Neural progenitor cell (in vitro differentiated cells): ENCODE measurements around the gene TADA2A. TPM values are rescaled to one million over a fixed set of nuclear protein-coding genes. Genes with fewer than 3 reads are reported as not detected.

Experiments used
- DNase-seq: peaks from one replicate; pipeline ENCODE4 v3.0.0-alpha.2; 2016; ENCODE audit warnings: low spot score
- H2AFZ ChIP-seq: fragments of 200-600 bp; sonication (generic); replicated peaks from 2 replicates; pipeline ENCODE4 v1.6.1; 2016; ENCODE audit warnings: antibody characterized with exemption
- H3F3A ChIP-seq: fragments of 200-600 bp; sonication (generic); 2 replicates; pipeline ENCODE4 v1.6.1; 2016; ENCODE audit warnings: antibody characterized with exemption, low read depth
- H3K27ac ChIP-seq: fragments of 200-600 bp; sonication (generic); 2 replicates; pipeline ENCODE4 v1.5.1; 2016; ENCODE audit warnings: mild to moderate bottlenecking
- H3K27me3 ChIP-seq: fragments of 200-600 bp; sonication (generic); 2 replicates; pipeline ENCODE4 v1.6.1; 2016; ENCODE audit warnings: mild to moderate bottlenecking, moderate library complexity
- H3K36me3 ChIP-seq: fragments of 200-600 bp; sonication (generic); 2 replicates; pipeline ENCODE4 v1.5.1; 2016
- H3K4me1 ChIP-seq: fragments of 200-600 bp; sonication (generic); 2 replicates; pipeline ENCODE4 v1.6.1; 2016; ENCODE audit warnings: mixed run types
- H3K4me2 ChIP-seq: fragments of 200-600 bp; sonication (generic); 2 replicates; pipeline ENCODE4 v1.6.1; 2016
- H3K4me3 ChIP-seq: fragments of 200-600 bp; sonication (generic); 2 replicates; pipeline ENCODE4 v1.5.1; 2016
- H3K79me2 ChIP-seq: fragments of 200-600 bp; sonication (generic); 2 replicates; pipeline ENCODE4 v1.6.1; 2016; ENCODE audit warnings: low read depth
- H3K9ac ChIP-seq: fragments of 200-600 bp; sonication (generic); 2 replicates; pipeline ENCODE4 v1.6.1; 2016
- H3K9me3 ChIP-seq: fragments of 200-600 bp; sonication (generic); 2 replicates; pipeline ENCODE4 v1.5.1; 2016; ENCODE audit warnings: low read depth
- H4K20me1 ChIP-seq: fragments of 200-600 bp; sonication (generic); 2 replicates; pipeline ENCODE4 v1.6.1; 2016; ENCODE audit warnings: low read depth
- H3K27ac Mint-ChIP-seq: 3 replicates; pipeline ENCODE4 v1.8.0; 2021; ENCODE audit warnings: mixed read lengths
- H3K27me3 Mint-ChIP-seq: 2 replicates; pipeline ENCODE4 v1.8.0; 2022; ENCODE audit warnings: low read depth, mild to moderate bottlenecking, inconsistent platforms, moderate library complexity, mixed read lengths; ENCODE audit not compliant: insufficient read depth
- H3K36me3 Mint-ChIP-seq: 3 replicates; pipeline ENCODE4 v1.8.0; 2021; ENCODE audit warnings: mixed read lengths
- H3K4me1 Mint-ChIP-seq: 3 replicates; pipeline ENCODE4 v1.8.0; 2021; ENCODE audit warnings: mixed read lengths
- H3K4me3 Mint-ChIP-seq: 3 replicates; pipeline ENCODE4 v1.8.0; 2021; ENCODE audit warnings: mild to moderate bottlenecking, moderate library complexity, mixed read lengths
- H3K9me3 Mint-ChIP-seq: 3 replicates; pipeline ENCODE4 v1.8.0; 2020; ENCODE audit warnings: mixed read lengths
- EZH2 ChIP-seq: fragments of 200-600 bp; sonication (generic); IDR thresholded peaks from 2 replicates; pipeline ENCODE4 v1.6.1; 2017; ENCODE audit warnings: antibody characterized with exemption, mild to moderate bottlenecking, moderate library complexity
- EZH2phosphoT487 ChIP-seq: fragments of 200-600 bp; sonication (generic); IDR thresholded peaks from 2 replicates; pipeline ENCODE4 v1.6.1; 2017; ENCODE audit warnings: antibody characterized with exemption
- total RNA-seq: library from RNA; depleted of rRNA; stranded (reverse); fragments of >200 nt; gene quantifications from 2 replicates; pipeline ENCODE4 v1.2.3, GENCODE V29; 2015; ENCODE audit warnings: low replicate concordance
- TF ChIP-seq, protein P1 (sequence below): fragments of 200-600 bp; sonication (generic); IDR thresholded peaks from 2 replicates; pipeline ENCODE4 v1.5.1; 2017; ENCODE audit warnings: antibody characterized with exemption, mild to moderate bottlenecking

TADA2A gene
- total RNA-seq, 1 donor from 2014 or later, result 30.7 TPM

DNA sequence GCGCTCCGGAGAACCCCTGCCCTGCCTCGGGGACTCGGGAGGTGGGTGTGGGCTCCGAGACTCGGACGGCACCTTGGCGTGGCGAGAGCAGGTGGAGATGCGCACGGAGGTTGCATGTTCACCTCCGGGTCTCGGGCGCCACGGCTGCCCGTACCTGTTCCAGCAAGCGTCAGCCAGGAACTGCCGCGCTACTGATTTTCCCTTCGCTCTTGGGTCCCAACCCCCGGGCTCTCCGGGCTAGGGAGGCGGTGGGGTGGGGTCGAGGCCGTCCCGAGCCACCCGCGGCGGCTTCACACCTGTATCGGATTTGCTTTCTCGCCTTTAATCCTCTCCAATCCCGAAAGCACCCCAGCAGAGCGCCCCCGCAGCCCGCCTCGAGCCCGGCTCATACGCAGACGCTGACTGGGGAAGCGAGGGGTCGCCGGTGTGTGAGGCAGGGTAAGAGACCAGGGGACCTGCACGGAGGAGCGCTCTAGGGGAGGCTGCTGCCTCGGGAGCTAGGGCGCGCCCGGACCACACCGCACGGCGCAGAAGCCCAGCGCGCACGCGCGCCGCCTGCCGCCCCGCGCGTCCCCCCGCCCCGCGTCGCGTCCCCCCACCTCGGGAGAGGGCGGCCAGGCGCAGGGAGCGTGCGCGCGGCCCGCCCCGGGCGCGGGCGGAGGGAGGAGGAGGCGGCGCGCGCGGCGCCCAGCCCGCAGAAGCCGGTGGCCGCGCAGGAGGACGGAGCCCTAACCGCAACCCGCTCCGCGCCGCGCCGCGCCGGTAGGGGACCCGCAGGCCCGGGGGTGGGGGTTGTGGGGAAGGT lies 82.7 kb downstream of the TADA2A start, which contains the start of gene DUSP14:
TSS of gene DUSP14 (plus strand) at position 695 of the 805 bp plus-strand sequence. CDS start 22,382 bp downstream, outside the sequence.
- peak within 1 kb of the TSS; percentile 37 for H3K27ac Mint-ChIP-seq
- Histone ChIP-seq H3K27ac (no peak within 1 kb of the TSS), H3K4me2 (peak within 1 kb of the TSS; percentile 99), H3K36me3 (no peaks in the 10 kb centered on the region), H3K79me2 (peaks cover 40% of the 10 kb centered on the region), H3F3A (peaks cover 43% of the 10 kb centered on the region), H3K27me3 (peaks cover 24% of the 10 kb centered on the region), H3K4me1 (peaks cover 30% of the 10 kb centered on the region), H2AFZ (peak within 1 kb of the TSS; percentile 99), H3K9me3 (no peaks in the 10 kb centered on the region), H3K4me3 (peak within 1 kb of the TSS; percentile 95), H3K9ac (no peak within 1 kb of the TSS), H4K20me1 (peaks cover 13% of the 10 kb centered on the region)
- H3K9me3 Mint-ChIP-seq, result no peaks in the 10 kb centered on the region
- H3K4me1 Mint-ChIP-seq, result peaks cover 38% of the 10 kb centered on the region
- H3K36me3 Mint-ChIP-seq, result no peaks in the 10 kb centered on the region
- peak within 1 kb of the TSS; percentile 98 for H3K4me3 Mint-ChIP-seq
- H3K27me3 Mint-ChIP-seq, result peaks cover 5% of the 10 kb centered on the region
- DNase-seq, result peak; percentile 94
- TF ChIP-seq EZH2phosphoT487 (no peak), EZH2 (no peak)
- TF ChIP-seq, protein P1, sequence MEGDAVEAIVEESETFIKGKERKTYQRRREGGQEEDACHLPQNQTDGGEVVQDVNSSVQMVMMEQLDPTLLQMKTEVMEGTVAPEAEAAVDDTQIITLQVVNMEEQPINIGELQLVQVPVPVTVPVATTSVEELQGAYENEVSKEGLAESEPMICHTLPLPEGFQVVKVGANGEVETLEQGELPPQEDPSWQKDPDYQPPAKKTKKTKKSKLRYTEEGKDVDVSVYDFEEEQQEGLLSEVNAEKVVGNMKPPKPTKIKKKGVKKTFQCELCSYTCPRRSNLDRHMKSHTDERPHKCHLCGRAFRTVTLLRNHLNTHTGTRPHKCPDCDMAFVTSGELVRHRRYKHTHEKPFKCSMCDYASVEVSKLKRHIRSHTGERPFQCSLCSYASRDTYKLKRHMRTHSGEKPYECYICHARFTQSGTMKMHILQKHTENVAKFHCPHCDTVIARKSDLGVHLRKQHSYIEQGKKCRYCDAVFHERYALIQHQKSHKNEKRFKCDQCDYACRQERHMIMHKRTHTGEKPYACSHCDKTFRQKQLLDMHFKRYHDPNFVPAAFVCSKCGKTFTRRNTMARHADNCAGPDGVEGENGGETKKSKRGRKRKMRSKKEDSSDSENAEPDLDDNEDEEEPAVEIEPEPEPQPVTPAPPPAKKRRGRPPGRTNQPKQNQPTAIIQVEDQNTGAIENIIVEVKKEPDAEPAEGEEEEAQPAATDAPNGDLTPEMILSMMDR, result peak; percentile 14

DNA sequence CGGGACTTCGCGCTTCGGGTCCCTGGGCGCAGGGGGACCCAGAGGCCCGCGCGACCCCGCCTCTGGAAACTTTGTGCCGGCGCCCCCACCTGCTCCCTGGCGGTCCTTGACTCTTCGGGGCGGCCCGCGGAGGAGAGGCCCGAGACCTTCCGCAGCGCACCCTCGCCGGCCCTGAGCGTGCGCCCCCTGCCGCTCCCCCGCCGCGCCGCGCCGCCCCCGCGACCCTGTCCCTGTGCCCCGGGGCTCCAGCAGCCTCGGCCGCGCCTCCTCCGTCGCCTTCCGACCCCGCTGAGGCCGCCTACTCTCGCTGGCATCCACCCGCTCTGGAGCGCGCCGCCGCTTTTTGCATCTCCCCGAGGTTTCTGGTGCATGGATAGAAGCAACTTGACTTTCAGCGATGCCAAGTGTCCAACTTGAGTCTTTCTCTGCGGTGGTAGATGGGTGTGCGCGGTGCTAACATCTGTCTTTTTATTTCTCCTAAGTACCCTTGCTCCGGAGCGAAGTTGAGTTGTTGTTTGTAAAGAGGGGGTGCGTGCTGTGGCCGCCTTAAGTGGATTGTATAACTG lies 83.4 kb downstream of the TADA2A start:
- Histone ChIP-seq H3K27ac (no peak overlapping the region), H3K4me1 (peaks cover 34% of the 10 kb centered on the region), H3K36me3 (no peaks in the 10 kb centered on the region), H3K9ac (no peak overlapping the region), H3K4me2 (peak overlapping the region; percentile 99), H3K9me3 (no peaks in the 10 kb centered on the region), H4K20me1 (peaks cover 13% of the 10 kb centered on the region), H3F3A (peaks cover 43% of the 10 kb centered on the region), H2AFZ (peak overlapping the region; percentile 59), H3K27me3 (peaks cover 24% of the 10 kb centered on the region), H3K4me3 (peak overlapping the region; percentile 95), H3K79me2 (peaks cover 43% of the 10 kb centered on the region)
- Mint-ChIP-seq H3K4me3 (peak overlapping the region; percentile 98), H3K36me3 (no peaks in the 10 kb centered on the region), H3K27me3 (peaks cover 5% of the 10 kb centered on the region), H3K27ac (no peak overlapping the region), H3K4me1 (peaks cover 45% of the 10 kb centered on the region), H3K9me3 (no peaks in the 10 kb centered on the region)
- TF ChIP-seq EZH2 (peak; percentile 29), EZH2phosphoT487 (no peak)
- TF ChIP-seq, protein P1, result peak; percentile 45
- peak; percentile 78 for DNase-seq

DNA sequence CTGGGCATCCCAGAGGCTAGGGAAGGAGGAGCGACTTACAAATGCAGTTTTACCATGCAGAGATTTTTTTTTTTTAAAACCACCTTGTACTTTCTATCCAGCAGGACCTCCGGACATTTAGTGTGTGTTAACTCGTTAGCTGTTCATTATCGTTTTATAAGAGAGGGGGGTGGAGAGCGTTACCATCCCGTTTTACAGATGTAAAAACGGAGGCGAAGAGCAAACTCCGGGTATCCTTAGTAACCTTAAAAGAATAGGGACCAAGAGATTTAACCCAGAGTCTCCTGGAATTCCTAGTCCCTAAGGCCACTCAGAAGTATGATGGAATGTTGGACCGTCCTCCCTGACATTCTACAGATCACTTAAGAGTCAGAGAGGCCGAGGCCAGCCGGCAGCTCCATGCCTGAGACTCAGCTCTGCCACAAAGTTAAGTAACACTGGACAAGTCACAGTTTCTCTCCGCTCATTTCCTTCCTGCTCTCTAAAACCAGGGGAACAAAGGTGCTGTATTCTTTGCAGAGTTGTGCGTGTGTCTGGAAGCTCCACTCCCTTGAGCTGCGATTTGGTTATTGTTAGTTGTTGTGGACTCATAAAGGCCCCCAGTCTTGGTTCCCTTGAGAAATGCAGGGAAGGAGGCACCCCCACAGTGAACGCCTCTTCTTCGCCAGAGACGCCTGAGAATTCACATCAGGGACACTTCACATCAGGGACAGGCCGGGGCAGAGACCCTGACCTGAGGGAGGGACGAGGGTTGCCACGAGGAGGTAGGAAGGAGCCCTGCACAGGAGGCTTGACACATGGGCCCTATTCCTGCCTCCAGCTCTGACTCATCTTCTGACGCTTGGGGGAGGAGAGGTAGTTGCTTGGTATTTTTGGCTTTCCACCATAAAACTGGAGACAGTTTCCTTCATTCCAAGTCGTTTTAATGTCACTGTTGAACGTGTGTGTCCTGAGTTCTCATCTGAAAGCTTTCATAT lies 84.2 kb downstream of the TADA2A start:
- H2AFZ ChIP-seq, result no peak overlapping the region

More for the DNA sequence above, 84.2 kb downstream of the TADA2A start:
- Histone ChIP-seq H3K4me2 (peak overlapping the region; percentile 99), H3K27ac (no peak overlapping the region), H3F3A (peaks cover 39% of the 10 kb centered on the region), H4K20me1 (peaks cover 13% of the 10 kb centered on the region), H3K27me3 (peaks cover 24% of the 10 kb centered on the region), H3K9ac (no peak overlapping the region), H3K36me3 (no peaks in the 10 kb centered on the region), H3K79me2 (peaks cover 51% of the 10 kb centered on the region), H3K4me3 (peak overlapping the region; percentile 95), H3K9me3 (no peaks in the 10 kb centered on the region), H3K4me1 (peaks cover 38% of the 10 kb centered on the region)
- TF ChIP-seq EZH2, result no peak
- no peak for TF ChIP-seq EZH2phosphoT487
- TF ChIP-seq, protein P1, result no peak
- Mint-ChIP-seq H3K9me3 (no peaks in the 10 kb centered on the region), H3K4me1 (peaks cover 48% of the 10 kb centered on the region), H3K27ac (no peak overlapping the region), H3K36me3 (no peaks in the 10 kb centered on the region), H3K27me3 (peaks cover 3% of the 10 kb centered on the region), H3K4me3 (peak overlapping the region; percentile 98)
- DNase-seq, result peak; percentile 70
